BE2C (cell line): ENCODE measurements around the gene GOLGA1.
"Not testable (repeated sequence)": the region's sequence is repeated elsewhere in the genome, so short reads cannot be mapped to it uniquely, and the experiment has no call there.

Experiments
- DNase-seq: peaks from one replicate; pipeline ENCODE4 v3.0.0-alpha.2; 2020
- H3K27me3 ChIP-seq: fragments of 250-450 bp; sonication (Bioruptor Pico); 2 replicates; pipeline ENCODE4 v1.5.1; 2020; ENCODE audit warnings: mild to moderate bottlenecking
- H3K36me3 ChIP-seq: fragments of 250-450 bp; sonication (Bioruptor Pico); 2 replicates; pipeline ENCODE4 v1.5.1; 2020; ENCODE audit warnings: mild to moderate bottlenecking
- H3K4me1 ChIP-seq: fragments of 250-450 bp; sonication (Bioruptor Pico); 2 replicates; pipeline ENCODE4 v1.5.1; 2020
- H3K4me3 ChIP-seq: 2 replicates; pipeline ENCODE4 v1.5.1; 2011; ENCODE audit warnings: low read depth, low read length
- H3K9me3 ChIP-seq: fragments of 250-450 bp; sonication (Bioruptor Pico); 2 replicates; pipeline ENCODE4 v1.5.1; 2020
- TF ChIP-seq, protein P1 (sequence below): IDR thresholded peaks from 2 replicates; pipeline ENCODE4 v1.5.1; 2012; ENCODE audit warnings: mild to moderate bottlenecking, low read depth, low read length

Gene GOLGA1

DNA sequence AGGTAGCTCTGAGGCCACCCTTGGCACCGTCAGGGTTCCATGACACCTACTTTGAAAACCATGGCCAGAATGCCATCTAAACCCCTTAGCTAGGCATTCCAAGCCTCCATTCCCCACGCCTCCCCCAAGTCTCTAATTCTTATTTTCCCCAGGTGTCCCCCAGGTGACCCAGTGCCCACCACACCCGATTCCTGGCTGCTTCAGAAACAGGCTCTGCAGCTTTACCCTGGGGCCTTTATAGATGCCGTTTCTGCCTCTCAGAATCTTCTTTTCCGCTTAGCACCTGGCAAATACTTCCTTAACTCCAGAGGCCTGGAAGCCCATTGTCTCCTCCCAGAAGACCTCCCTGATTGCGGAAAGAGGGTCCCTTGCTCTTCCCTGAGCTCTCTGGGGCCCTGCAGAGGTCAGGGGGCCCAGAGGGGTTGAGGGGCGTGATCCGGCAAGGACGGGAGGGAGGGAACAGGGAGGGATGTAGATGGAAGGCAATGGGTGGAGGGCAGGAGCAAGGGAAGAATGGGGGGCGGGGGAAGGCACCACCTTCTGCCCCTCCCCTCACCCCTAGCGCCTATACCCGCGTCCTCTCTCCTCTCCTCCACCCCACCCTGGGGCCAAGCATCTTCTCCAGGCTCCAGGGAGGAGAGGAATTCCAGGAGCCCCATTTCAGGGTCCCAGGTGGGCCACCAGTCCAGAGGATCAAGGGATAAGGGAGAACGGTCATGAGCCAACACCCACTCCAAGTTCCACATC is 99.6 kb downstream of the GOLGA1 start:
- DNase-seq = no peak
- Histone ChIP-seq H3K4me3 (no peak overlapping the region), H3K36me3 (no peaks in the 10 kb centered on the region), H3K27me3 (no peaks in the 10 kb centered on the region), H3K4me1 (no peaks in the 10 kb centered on the region), H3K9me3 (no peaks in the 10 kb centered on the region)
- TF ChIP-seq, protein P1, sequence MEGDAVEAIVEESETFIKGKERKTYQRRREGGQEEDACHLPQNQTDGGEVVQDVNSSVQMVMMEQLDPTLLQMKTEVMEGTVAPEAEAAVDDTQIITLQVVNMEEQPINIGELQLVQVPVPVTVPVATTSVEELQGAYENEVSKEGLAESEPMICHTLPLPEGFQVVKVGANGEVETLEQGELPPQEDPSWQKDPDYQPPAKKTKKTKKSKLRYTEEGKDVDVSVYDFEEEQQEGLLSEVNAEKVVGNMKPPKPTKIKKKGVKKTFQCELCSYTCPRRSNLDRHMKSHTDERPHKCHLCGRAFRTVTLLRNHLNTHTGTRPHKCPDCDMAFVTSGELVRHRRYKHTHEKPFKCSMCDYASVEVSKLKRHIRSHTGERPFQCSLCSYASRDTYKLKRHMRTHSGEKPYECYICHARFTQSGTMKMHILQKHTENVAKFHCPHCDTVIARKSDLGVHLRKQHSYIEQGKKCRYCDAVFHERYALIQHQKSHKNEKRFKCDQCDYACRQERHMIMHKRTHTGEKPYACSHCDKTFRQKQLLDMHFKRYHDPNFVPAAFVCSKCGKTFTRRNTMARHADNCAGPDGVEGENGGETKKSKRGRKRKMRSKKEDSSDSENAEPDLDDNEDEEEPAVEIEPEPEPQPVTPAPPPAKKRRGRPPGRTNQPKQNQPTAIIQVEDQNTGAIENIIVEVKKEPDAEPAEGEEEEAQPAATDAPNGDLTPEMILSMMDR = no peak

DNA sequence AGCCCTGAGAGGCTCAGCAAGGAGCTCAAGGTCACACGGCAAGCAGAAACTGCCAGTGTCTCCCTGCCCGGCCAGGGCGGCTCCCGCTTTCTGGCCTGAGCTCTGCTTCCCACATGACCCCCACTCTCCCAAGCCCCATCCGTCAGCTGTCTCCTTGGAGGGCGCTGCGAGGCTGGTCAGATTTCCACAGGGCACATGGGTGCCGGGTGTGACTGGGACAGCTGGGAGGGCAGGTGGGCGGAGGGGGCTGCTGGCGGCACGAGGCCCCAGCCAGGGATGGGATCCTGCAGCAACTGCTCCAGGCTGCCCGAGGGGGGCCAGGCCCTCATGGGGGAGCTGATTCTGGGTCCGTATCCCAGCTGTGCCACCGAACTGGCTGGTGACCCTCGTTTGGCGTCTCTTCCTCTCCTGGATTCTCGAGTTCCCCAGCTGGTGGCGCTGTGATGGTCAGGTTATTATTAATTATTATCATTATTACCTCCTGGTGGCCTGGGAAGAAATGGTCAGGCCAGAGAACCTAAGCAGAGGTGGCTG is 100.5 kb downstream of the GOLGA1 start:
- Histone ChIP-seq H3K9me3 (no peaks in the 10 kb centered on the region), H3K4me3 (no peak overlapping the region), H3K36me3 (no peaks in the 10 kb centered on the region), H3K27me3 (no peaks in the 10 kb centered on the region), H3K4me1 (peaks cover 2% of the 10 kb centered on the region; the same call in 1 of the 2 replicates)
- TF ChIP-seq, protein P1 = peak; percentile 42; the same call in 1 of the 2 replicates
- no peak for DNase-seq

DNA sequence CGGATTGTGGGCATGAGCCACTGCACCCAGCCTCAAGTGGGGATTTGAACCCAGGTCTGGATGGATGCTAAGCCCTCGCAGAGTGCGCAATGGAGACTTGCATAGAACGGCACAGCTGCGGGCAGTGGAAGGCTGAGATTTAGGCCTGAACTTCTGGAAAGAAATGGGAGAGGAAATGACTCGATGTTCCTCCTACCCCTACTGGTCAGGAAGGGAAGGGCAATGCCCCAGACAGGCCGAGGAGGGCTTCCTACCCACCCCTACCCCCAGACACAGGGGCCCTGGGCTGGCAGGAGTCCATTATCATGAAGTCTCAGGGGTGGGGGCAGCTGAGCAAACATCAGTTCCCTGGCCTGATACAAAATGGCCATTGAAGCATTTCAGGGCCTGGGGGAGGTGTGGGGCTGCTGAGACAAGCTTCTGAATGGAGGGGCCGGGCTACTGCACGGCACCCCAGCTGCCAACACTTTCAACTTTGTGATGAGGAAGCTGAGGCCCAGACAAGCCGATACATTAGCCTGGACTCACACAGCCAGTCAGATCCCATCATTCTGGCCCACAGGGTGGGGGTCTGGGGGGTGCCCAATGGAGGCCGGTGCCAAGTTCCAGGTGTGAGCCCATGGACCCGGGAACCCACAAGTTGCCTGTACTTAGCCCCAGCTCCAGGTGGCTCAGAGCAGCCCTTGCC is 101.1 kb downstream of the GOLGA1 start:
- no peaks in the 10 kb centered on the region for H3K36me3 ChIP-seq
- TF ChIP-seq, protein P1 = peak; percentile 55
- H3K27me3 ChIP-seq = no peaks in the 10 kb centered on the region
- no peak overlapping the region for H3K4me3 ChIP-seq
- DNase-seq = peak; percentile 40
- H3K4me1 ChIP-seq = peaks cover 5% of the 10 kb centered on the region
- no peaks in the 10 kb centered on the region for H3K9me3 ChIP-seq

DNA sequence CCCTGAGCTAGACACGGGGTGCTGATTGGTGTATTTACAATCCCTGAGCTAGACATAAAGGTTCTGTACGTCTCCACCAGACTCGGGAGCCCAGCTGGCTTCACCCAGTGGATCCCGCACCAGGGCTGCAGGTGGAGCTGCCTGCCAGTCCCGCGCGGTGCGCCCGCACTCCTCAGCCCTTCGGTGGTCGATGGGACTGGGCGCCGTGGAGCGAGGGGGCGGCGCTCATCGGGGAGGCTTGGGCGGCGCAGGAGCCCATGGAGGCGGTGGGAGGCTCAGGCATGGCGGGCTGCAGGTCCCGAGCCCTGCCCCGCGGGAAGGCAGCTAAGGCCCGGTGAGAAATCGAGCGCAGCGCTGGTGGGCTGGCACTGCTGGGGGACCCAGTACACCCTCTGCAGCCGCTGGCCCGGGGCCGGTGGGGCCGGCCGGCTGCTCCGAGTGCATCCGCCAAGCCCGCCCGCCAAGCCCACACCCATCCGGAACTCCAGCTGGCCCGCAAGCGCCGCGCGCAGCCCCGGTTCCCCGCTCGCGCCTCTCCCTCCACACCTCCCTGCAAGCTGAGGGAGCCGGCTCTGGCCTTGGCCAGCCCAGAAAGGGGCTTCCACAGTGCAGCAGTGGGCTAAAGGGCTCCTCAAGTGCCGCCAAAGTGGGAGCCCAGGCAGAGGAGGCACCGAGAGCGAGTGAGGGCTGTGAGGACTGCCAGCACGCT is 102.2 kb downstream of the GOLGA1 start:
- not testable (repeated sequence) for DNase-seq, H3K4me1 ChIP-seq, H3K36me3 ChIP-seq, H3K27me3 ChIP-seq, H3K9me3 ChIP-seq, H3K4me3 ChIP-seq

DNA sequence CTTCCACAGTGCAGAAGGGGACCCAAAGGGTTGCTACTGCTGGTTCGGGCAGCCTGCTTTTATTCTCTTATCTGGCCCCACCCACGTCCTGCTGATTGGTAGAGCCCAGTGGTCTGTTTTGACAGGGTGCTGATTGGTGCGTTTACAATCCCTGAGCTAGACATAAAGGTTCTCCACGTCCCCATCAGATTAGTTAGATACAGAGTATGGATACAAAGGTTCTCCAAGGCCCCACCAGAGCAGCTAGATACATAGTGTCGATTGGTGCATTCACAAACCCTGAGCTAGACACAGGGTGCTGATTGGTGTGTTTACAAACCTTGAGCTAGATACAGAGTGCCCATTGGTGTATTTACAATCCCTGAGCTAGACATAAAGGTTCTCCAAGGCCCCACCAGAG is 102.8 kb downstream of the GOLGA1 start:
- H3K27me3 ChIP-seq = not testable (repeated sequence)

DNA sequence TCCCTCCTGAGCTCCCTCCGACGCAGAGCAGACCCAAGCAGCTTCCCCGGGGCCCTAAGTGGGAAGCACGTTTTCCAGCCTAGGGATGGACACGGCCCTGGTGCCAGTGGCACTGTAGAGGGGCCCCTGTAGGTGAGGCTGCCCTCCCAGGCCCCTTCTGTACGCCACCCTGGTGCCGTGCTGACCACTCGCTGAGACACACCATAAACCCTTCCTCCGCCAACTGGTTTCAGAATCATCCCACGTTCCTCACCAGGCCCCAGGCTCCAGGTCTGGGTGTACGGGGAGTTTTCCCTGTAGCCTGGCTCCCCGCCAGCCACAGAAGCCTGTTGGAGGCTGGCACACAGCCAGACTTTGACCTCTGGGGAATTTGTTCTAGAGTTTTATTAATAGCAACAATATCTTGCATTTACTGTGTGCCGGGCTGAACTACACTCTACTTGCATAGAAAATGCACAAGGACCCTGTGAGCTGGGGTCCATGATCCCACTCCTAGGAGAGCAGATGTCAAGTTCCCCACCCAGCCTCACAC is 105.8 kb downstream of the GOLGA1 start:
- Histone ChIP-seq H3K27me3 (no peaks in the 10 kb centered on the region), H3K4me1 (peaks cover 7% of the 10 kb centered on the region), H3K9me3 (no peaks in the 10 kb centered on the region), H3K4me3 (peak overlapping the region; percentile 35), H3K36me3 (no peaks in the 10 kb centered on the region)
- peak; percentile 97 for DNase-seq
- TF ChIP-seq, protein P1 = no peak

More for the DNA sequence above, 102.8 kb downstream of the GOLGA1 start:
- DNase-seq, H3K4me1 ChIP-seq, H3K4me3 ChIP-seq, H3K36me3 ChIP-seq, H3K9me3 ChIP-seq: not testable (repeated sequence)
